HG03025 (cell line): ENCODE measurements around the gene PKDCC.
"Not testable (repeated sequence)": the region's sequence is repeated elsewhere in the genome, so short reads cannot be mapped to it uniquely, and the experiment has no call there.

Experiments used
- ATAC-seq: cut with Tn5 transposase; IDR thresholded peaks from one replicate; pipeline ENCODE4 v1.9.1; 2021; ENCODE audit warnings: mild to moderate bottlenecking, moderate library complexity; ENCODE audit not compliant: unreplicated experiment, low FRiP score

PKDCC gene

DNA sequence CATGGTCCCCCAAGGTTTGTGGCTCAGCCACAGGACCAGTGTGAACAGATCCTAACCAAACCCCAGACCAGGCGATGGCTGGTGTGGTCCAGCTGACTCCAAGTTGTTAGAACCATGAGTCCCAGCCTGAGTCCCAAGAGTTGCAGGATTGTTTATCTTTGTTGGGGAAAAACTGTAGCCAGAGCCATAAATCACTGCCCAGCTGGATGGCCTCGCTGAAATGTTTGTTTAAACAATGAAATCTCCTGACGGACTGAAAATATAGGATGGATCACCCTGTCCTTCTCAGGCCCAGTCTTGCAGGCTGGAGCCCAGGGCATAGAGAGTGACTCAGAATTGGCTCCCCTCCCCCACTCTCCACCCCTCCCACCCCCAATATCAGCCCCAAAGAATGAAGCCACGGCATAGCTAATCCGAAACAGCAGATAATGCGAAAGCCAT lies 36.4 kb downstream of the PKDCC start:
- ATAC-seq, result no peak

- ATAC-seq, result not testable (repeated sequence)
Measured at GRCh38 chr2:42085070-42085469, 37.2 kb downstream of the PKDCC start.

GRCh38 chr2:42085706-42086487 lies 38.1 kb downstream of the PKDCC start:
- no peak for ATAC-seq

GRCh38 chr2:42086500-42086953 lies 38.7 kb downstream of the PKDCC start:
- ATAC-seq, result no peak

DNA sequence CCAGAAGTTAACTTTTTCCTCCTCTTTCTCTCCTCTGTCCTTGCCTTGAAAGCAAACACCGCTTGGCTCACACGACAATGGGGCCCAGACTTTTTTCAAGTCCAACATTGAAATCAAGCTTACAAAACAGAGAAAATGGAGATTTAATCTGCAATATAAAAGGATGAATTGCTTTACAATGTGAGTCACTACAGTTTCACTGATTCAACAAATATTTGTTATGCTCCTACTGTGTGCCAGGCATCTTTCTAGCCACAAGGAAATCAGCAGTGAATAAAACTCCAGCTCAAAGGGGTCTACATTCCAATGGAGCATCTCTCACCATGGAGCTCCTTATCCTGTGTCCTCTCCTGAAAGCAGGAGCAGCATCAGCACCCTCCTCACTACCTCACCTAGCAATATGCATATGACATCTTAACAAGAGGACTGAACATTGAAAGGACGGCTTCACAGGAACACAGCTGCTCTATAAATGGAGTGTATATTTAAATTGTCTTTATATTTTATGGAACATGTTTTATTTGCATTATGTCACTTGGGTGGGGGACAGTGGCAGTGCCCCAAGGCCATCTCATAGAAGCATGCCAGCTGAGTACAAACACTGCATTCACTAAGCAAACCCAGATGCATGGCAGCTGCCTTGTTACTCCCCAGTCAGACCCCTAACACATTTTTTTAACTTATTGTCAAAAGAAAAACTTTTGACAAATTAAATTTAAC lies 39.5 kb downstream of the PKDCC start:
- ATAC-seq, result no peak

DNA sequence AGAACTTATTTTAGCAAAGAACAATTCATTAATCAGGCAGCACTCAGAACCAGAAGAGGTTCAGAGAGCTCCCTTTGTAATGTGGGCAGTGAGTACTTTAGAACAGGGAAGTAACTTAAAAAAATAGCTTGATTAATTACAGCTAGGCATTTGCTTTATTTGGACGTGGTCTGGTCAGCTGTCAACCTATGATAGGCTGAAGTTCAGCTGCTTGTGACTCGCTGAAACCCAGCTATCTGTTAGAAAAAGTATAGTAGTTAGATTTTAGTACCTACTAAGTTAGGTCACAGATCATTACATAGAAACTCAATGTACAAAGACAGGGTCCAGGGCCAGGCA lies 40.0 kb downstream of the PKDCC start:
- ATAC-seq, result no peak

DNA sequence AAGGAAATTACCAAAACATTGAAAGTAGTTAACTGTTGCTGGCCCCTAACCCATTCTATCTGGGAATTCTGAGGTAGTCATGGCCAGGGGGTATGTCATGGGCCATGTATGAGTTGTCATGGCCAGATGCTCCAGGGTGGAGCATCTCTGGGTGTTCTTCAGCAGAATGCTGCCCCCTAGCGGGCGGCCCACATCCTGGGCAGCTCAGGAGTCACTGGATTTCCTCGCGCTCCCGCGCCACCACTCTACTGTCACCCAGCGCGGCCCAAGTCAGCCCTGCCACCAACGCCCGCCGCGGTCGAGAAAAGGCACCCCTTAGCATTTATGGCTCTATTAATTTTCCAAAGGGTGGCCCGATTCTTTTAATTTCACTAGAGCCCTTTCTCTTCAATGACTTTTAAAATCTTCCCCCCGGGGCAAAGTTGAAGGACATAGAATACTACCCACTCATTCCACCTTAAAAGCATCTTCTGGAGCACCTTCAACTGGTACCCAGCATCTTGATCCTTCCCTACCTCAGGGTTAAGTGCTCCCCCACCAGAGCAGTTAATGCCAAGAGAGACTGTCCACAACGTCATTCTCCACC lies 41.6 kb downstream of the PKDCC start:
- ATAC-seq, result no peak

DNA sequence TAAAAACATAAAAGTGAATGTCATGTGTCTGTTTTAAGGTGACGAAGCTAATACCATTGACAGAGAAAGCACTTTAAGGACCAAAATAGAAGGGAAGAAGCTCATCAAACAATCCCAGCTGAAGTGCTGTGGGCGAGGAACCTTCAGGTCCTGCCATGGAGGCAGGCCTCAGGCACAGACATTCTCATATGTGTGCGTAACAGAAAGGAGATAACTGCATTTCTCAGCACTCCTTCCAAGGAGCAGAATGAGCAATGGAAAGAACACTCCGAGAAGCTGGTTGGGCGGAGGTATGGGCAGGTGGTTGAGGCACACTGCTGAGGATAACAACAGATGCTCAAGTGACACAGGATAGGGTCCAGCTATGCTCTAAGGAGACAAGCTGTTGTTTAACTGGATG lies 42.4 kb downstream of the PKDCC start:
- no peak for ATAC-seq

- ATAC-seq, result no peak
Measured at GRCh38 chr2:42091671-42092070, 43.9 kb downstream of the PKDCC start.

DNA sequence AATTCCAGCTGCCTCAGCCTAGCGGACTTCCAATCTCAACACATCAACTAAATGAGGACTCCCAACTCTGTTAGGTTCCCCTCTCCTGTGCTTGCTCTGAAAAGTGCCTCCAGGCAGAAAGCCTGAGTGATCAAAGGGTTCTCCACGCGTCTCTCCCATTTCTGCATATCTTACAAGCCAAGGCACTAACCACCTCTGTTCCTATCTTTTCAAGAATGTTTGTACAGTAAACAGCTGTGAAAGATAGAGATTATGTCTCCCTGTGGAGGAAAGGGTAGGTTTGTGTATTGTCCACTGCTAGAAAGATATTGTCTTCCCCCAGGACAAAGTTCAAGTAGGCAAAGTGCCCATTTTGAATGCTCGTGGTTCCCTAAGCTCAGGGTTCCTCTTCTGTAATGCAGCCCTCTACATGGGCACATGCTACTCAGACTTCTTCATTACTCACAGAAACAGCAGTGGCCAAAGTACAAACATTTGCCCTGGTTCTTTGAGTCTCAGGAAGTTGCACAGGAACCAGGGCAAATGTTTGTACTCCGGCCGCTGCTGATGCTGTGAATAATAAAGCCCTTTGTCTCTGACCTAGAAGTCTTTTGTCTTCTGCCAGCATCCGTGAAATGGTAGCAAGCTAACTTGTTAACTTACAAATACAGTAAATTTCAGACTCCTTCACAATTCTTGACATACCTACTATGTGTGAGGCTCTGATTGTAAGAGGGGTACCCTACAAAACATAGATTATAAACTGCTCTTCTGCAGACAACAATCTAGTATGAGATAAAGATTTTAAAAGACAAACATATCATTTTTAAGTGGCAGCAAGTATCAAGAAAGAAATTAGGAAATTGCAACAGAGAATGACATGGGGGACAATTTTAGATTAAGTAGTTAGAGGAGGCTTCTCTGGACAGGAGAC lies 44.5 kb downstream of the PKDCC start:
- no peak for ATAC-seq

- ATAC-seq, result no peak
Measured at GRCh38 chr2:42094114-42094513, 46.3 kb downstream of the PKDCC start.

DNA sequence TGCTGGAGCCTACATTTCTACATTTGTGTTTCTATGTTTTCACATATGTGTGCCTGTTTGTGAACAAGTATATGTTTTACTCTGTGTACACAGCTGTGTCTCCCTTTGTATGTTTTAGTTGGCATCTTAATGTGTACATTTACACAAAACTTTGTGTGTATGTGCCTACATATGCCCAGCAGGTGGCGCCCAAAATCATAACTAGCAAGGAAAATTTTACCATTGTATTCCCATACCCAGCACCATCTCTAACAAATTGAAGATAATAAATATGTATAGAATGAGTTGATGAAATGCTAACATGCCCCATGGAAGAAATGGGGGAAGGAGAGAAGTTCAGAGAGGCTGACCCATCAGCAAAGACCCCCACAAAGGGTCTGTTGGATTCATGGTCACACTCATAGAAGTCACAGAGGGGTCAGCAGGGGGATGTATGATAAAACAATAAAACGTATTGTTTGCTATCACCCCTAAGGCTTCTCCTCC lies 48.1 kb downstream of the PKDCC start:
- no peak for ATAC-seq

DNA sequence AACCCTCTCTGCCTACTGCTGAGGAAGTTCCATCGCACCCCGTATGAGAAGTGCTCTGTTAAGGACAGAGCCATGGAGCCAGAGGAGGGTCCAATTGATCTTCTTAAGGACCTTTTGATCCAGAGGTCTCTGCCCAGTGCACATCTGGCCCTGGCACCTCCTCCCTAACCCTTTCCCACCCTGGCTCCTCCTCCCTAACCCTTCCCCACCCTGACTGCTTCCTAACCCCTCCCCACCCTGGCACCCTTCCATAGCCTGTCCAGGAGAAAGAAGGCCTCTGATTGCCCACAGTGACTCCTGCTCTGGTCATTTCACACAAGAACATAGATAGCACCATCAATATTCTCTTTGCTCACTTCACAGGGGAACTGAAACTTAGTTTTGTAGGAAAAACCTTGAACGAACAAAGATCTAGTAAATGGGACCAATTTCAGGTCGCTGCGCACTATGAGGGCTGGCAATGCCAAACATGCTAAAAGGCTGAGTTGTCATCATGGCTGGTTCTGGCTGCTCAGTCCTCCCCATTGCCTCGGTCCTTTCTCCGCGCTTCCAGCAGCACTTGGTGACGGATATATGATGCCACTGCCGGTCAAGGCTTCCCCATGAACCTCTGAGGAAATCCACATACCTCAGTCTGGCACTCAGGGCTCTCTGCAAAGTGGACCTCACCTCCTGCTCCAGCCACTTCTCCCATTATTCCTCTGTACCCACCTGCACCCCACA lies 49.2 kb downstream of the PKDCC start:
- ATAC-seq, result no peak

DNA sequence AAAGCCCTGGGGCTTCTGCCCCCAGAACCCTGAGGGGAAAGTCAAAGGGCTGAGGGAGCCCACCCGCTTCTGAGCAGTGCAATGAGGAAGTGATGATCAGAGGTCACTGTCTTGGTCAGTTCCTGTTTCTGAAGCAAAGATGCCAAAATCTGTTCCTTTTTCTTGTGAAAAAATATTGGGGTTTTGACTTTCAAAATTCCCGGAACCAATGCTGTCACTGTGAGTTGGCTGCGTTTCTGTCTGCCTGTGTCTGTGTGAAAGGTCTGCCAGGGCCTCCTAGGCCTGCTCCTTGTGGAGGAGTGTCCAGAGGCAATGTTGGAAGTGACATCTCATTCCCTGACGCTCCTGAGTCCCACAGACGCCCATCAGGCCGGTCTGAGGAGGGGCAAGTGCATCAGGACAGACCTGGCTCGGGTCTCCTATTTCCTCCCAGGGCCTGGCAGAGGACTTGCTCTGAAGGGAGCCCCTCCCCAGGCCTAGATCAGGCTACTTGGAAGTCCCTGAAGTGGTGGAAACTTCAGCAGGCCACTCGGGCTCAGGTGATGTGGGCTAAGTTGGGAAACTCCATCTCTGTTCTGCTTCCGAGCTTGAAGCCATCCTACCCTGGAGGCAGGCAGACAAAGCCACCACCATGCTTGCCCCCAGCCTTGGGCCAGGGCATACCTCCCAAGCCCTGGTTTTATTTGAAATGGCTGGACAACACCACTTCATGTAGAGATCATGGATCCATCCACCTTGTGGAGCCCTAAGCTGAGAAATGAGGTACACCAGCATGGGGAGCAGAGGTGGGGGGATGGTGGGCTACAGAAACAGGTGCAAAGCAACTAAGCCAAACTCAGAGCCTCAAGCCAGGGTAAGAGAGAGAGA lies 51.0 kb downstream of the PKDCC start:
- no peak for ATAC-seq

- ATAC-seq, result no peak
Measured at GRCh38 chr2:42099438-42100173, 51.8 kb downstream of the PKDCC start.

- no peak for ATAC-seq
Measured at GRCh38 chr2:42100683-42101205, 52.9 kb downstream of the PKDCC start.

GRCh38 chr2:42101206-42102023 lies 53.6 kb downstream of the PKDCC start:
- ATAC-seq, result no peak
